DMS53 treated with DMSO at 0.1 percent for 48 hours (cell line): ENCODE results near the gene NIM1K.
"Not testable (repeated sequence)": the region's sequence is repeated elsewhere in the genome, so short reads cannot be mapped to it uniquely, and the experiment has no call there.

Experiments
- DNase-seq: peaks from one replicate; lab custom pipeline; 2025; ENCODE audit not compliant: unreplicated experiment; lab: John Stamatoyannopoulos, UW

Gene NIM1K

DNA sequence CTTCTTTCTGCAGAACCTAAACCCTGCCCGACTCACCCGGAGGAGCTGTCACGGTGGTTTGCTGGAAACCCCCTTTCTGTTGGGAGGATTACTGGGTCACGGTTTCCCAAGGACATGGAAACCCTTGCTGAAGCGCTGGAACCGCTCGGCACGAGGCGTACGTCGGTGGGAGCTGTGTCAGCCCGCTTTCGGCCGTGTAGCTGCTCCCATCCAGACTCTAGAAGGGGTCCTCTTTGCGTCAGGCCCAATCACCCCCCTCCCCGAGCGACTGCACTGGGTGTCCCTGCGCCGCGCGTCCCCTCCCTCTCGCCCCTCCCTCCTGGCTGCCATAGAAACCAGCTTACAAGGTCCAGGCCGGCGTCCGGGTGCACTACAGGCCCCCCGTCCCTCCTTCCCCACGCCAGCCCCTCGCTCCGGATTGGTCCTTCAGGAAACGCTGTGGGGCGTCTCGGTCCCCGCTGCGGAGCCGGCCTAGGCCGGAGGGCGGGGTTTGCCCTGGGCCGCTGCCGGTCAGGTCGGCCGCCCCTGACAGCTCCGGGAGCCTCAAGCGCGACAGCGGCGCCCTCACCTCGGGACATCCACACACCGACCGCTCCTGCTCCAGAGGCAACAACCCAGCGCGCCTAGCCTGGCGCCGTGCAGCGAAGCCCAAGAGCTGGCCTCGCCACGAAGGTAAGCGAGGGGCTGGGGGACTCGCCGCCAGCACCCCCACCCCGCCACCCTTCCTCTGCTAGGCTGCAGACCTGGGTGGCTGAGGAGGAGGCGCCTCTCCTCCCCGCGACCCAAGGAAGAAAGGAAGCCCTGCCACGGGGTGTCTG, at the start of gene NIM1K:
NIM1K (plus strand) TSS at position 486 of the 818 bp plus-strand sequence. CDS start 53,551 bp downstream, outside the sequence.
- no peak for DNase-seq

DNA sequence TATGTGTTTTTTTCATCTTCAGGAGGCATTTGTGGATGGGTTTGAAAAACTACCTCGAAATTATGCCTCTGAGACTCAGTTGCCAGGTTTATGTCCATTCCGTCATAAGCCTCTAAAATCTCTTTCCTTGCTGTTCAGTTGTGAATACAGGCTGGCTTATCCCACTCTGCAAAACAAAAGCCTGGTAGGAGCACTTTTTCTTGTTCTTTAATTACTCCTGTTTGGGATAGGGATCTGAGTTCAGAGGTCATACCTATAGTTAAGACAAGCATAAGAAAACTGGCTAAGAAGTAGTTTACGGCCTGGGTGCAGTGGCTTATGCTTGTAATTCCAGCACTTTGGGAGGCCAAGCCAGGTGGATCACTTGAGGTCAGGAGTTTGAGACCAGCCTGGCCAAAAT, 47.0 kb upstream of the NIM1K start:
- no peak for DNase-seq

DNA sequence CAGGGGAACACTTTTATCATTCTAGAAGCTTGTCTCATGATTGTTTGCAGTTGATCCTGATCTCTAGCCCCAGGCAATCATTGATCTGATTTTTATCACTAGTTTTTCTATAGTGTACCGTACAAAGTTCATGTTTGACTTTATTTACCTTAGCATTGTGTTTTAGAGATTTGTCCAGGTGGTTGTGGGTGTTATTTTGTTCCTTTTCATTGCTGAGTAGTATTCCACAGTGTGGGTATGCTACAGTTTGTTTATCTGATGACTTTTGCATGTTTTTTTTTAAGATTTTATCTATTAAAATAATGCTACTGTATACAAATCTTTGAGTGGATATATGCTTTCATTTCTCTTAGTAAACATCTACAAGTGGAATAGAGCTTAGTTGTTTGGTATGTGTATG, 45.1 kb upstream of the NIM1K start:
- no peak for DNase-seq

DNA sequence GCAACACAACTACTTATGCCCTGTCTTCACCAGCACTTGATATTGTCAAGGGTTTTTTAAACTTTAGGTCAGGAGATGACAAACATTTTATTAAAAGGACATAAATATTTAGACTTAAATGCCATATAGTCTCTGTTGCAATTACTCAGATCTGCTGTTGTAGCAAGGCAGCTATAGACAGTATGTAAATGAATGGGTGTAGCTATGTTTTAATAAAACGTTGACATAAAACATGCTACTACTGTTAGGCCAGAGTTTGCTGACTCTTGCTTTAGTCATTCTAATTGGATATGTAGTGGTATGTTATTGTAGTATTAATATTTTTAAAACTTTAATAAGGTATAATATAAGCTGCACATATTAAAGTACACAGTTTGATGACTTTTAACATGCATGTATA, 43.6 kb upstream of the NIM1K start:
- DNase-seq: no peak

DNA sequence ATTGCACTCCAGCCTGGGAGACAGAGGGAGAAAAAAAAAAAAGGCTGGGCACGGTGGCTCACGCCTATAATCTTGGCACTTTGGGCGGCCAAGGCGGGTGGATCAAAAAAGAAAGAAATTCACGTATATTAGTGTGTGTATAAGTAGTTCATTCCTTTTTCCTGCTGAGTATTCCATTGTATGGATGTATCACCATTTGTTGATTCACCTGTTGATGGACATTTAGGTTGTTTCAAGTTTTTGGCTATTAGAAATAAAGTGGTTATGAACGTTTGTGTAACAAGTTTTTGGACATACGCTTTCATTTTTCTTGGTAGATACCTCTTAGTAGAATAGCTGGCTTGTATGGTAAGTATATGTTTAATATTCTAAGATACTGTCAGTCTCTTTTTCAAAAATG, 42.8 kb upstream of the NIM1K start:
- no peak for DNase-seq

DNA sequence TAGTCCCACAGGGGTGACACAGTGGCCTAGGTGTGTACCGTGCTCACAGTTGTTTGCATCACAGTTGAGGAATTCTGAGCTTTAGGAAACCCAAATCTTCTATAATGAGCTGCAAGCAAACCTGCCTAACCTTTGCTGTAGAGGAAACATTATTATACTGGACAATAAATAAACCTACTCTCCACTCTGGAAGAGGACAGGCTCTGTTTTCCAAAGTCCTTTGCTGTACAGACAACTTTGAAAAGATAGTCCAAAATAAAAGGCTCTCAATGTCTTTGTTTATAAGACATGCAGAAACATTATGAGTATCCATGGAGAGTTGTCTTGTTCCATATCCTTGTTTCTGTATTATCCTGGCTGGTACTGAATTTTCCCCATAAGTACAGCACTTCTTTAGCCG, 42.0 kb upstream of the NIM1K start:
- no peak for DNase-seq

DNA sequence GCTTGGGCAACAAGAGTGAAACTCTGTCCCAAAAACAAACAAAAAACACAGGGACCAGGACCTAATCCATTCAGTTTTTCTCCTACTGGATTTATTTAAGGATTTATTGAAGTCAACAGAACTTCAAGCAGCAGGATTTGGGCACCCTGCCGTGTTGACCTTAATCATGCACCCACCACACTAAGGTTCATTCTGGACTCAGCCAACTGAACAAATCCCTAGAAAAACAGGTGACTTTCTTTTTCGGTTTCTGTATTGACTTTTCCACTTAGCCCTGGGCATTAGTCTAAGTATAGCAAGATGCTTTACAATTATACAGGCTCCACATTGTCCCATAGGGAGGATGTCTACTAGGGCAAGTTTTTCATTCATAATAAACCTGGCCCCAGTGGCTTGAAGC, 41.3 kb upstream of the NIM1K start:
- no peak for DNase-seq

DNA sequence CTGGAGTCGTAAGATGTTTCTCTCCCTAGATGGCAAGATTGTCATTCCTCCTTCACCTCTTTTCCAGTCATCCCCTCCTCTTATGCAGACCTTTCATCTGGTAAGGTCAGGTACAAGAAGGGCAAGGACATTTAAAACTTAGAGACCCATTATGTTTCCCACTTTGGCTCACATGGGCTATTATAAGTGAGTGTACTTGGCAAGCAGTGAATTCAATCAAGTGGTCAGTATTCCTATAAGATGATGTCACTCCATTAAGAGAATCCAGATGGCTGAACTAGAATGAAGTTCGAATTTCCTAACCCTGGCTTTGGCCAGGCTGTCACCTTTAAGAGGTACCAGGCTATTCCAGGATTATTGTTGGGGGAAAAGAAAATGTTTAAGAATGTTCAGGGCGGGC, 39.1 kb upstream of the NIM1K start:
- no peak for DNase-seq

DNA sequence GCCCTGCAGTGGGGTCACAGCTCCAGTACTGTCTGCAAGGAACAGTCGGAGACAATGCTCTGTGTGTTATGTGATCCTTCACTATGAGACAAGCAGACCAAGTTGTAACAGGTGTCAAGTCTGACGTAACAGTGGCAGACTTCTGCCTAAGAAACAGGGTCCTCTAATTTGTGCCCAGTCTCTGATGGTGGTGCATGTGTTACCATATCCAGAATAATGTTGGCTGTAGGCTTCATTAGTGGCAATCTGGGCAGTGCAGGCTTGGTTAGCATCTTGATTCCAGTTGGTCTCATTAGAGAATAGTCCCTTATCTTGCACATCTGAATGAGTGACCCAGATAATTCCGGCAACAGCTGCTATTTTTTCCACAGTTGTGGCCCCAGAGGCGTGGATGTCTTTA, 37.6 kb upstream of the NIM1K start:
- DNase-seq: no peak

DNA sequence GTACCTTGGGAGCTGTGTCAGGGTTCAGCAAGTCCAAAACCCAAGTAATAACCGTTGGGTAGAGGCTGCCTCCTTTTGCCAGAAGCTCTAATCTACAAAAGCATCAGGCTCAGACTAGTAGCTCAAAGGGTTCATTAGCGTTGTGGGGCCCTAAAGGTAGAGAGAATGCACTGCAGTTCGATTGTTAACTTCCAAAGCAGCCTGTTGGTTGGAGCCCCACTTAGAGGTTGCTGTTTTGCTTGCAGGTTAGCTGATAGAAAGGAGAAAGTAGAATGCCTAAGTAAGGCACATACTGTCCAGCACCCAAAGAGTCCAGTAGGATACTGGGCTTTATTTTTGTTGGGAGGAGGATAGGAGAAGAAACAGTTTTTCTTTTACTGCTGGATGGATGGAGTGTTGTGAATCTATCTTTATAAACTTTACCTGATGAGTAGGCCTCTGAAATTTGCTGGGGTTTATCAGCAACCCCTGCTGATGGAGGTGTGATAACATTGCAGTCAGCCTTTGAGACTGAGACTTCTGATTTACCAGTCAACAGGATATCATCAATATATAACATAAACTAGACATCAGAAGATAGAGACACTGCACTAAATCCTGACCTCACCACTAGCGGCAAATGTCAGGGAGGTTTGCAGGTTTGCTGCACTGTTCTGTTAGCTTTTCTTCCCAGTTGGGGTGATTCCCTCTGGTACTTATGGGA, 36.5 kb upstream of the NIM1K start:
- no peak for DNase-seq

DNA sequence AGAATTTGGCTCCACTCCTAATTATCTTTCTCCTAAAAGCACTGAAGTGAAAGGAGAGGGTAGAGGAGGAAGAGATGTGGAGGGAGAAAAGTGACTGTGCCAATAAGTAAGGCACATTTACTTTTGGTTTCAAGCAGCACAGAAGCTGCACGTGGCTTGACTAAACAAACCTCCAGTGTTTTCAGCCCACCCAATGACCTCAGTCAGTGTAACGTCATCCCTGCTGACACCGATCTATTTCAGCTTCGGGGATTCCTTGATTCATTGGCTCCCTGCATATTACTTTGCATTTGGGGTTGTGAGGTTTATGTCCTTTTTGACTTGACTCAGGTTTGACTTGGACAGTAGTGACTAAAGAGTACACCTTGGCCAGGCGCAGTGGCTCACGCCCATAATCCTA, 35.6 kb upstream of the NIM1K start:
- no peak for DNase-seq

DNA sequence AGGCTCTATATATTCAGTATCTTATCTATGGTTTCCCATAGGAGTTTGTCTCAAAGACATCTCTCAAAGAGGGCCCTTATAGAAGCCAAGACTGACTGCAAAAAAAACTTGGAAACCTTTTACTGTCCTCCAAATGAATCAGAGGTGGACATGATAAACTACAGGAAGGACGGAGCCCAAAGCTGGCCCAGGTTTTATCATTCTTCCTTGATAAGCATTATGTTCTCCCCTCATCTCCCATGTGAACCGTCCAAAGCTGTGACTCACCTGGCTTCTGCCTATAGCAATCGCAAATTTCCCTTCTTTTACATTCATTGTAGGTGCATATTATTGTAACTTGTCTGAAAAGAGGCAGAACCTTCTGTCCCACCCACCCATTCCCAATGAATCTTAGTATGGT, 35.0 kb upstream of the NIM1K start:
- no peak for DNase-seq

DNA sequence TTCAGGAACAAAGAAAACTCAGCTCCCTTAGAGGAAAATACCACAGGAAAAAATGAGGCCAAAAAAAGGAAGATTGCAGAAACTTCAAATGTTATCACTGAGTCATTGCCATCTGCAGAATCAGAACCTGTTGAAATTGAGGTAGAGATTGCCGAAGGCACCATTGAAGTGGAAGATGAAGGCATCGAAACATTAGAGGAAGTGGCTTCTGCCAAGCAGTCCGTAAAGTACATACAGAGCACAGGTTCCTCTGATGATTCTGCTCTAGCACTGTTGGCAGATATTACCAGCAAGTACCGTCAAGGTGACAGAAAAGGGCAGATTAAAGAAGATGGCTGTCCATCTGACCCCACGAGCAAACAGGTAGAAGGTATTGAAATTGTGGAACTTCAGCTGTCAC, 30.8 kb upstream of the NIM1K start:
- no peak for DNase-seq

DNA sequence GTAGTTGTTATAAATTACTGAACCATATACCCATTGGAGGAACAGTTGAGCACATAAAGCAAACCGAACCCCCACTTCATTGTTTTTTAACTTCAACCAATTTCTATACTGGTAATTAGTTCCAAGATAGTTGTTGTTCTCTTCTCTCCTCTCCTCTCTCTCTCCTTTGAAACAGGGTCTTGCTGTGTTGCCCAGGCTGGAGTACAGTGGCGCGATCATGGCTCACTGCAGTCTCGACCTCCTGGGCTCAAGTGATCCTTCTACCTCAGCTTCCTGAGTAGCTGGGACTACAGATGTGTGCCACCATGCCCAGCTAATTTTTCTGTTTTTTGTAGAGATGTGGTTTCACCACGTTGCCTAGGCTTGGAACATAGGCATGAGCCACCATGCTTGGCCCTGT, 27.2 kb upstream of the NIM1K start:
- not testable (repeated sequence) for DNase-seq

DNA sequence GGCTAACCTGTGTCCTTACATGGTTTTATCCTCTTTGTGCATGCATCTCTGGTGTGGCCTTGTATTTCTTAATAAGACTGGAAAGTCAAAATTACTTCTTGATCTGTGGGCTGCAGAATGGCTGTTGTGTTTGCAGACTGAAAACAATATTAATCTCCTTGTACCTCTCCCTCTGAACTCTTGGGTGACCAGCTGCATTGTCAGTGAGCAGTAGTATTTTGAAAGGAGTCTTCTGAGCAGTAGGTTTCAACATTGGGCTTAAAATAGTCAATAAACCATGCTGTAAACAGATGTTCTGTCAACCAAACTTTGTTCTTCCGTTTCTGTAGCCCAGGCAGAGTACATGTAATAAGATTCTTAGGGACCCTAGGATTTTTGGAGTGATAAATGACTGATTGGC, 26.7 kb upstream of the NIM1K start:
- no peak for DNase-seq

DNA sequence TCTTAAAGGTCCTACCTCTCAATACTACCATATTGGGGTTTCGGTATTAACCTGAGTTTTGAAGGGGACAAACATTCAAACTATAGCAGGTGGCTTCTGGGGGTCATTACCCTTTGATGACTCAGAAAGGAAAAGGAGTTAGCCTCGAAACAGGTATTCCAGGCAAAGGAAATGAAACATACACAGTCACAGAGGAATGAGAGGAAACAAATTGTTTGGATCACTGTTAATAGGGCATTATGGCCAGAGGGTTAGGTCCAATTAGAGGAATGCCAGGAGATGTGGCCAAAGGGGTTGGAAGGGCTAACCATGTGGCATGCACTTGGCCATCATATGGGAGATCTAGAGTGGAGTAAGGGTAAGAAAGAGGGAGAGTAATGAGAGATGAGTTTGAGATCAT, 23.9 kb upstream of the NIM1K start:
- DNase-seq: no peak

DNA sequence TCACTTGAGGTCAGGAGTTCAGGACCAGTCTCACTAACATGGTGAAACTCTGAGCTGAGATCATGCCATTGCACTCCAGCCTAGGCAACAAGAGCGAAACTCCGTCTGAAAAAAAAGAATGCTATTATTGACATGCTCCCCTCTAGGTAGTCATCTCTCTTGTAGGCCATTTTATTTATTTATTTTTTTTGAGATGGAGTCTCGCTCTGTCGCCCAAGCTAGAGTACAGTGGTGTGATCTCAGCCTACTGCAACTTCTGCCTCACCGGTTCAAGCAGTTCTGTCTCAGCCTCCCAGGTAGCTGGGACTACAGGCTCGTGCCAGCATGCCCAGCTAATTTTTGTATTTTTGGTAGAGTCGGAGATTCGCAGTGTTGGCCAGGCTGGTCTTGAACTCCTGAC, 20.6 kb upstream of the NIM1K start:
- DNase-seq: no peak

DNA sequence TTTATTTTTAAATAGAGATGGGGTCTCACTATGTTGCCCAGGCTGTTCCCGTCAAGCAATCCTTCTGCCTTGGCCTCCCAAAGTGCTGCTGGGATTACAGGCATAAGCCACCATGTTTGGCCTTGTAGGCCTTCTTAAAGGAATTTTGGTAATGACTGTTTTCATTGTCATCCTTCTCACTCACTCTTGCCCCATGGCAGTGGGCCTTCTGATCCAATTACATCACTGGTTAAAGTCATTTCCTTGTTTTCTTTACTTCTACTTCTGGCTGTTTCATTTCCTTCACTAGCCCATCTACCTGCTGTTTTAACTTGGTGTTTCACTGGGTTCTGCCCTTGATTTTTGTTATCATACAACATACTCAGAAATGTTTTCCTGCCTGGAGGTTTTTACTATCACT, 20.1 kb upstream of the NIM1K start:
- DNase-seq: no peak

DNA sequence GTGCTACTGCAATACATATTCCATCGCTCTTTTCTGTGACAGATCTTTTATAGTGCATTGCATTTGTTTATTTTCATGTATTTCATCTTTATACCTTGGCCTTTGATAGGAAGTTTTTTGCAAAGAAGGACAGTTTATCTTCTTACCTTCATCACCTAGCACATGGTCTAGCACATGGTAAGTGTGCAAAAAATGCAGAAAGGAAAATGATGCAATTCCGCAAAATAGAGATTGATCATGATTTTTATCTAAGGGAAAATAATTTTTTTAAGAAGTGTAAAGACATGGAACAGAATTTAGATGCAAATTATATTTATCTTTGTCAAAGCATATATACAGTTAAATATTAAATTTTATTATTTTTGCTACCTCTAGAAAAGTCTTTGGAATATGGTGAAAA, 19.2 kb upstream of the NIM1K start:
- no peak for DNase-seq

DNA sequence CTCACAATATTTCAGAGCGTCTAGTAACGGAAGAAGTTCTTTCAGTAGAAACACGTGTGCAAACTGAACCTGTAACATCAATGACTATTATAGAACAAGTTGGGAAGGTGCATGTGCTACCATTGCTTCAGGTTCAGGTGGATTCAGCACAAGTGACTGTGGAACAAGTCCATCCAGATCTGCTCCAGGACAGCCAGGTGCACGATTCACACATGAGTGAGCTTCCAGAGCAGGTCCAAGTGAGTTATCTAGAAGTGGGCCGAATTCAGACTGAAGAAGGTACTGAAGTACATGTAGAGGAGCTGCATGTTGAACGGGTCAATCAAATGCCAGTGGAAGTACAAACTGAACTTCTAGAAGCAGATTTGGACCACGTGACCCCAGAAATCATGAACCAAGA, 17.4 kb upstream of the NIM1K start:
- DNase-seq: no peak

DNA sequence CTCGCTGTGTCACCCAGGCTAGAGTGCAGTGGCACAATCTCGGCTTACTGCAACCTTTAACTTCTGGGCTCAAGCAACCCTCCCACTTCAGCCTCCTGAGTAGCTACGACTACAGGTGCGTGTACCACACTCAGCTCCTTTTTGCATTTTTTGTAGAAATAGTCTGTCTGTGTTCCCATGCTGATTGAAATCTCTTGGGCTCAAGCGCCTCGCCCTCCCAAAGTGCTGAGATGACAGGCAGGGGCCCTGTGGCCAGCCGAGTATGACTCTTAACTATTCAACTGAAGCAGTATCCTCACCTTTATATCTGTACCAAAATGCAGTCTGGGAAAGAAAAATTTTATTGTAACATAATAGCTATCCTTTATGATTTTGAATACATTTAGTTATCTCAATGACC, 12.2 kb upstream of the NIM1K start:
- DNase-seq: no peak

DNA sequence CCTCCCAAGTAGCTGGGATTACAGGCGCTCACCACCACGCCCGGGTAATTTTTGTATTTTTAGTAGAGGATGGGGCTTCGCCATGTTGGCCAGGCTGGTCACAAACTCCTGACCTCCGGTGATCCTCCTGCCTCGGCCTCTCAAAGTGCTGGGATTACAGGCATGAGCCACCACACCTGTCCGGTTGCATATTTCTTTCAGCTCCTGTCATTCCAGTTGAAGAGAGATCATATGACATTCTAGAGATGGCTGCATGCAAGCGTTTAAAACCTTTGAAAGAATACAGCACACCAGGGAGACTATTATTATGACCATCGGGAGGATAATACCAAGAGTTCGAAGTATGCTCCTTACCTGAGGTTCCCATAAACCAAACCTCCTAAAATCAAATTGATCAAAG, 9.6 kb upstream of the NIM1K start:
- no peak for DNase-seq

DNA sequence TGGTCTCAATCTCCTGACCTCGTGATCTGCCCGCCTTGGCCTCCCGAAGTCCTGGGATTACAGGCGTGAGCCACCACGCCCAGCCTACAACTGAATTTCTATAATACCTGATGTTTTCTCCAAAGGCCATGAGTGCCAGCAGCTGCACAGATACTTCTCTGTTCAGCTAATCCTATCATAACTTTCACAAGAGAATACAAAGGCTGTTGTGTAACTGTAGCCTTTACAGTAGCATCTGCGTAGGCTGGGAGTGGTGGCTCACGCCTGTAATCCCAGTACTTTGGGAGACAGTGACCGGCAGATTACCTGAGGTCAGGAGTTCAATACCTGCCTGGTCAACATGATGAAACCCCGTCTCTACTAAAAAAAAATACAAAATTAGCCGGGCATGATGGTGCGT, 8.9 kb upstream of the NIM1K start:
- not testable (repeated sequence) for DNase-seq
